Measurements from ENCODE around the gene NFIX.

NFIX gene

GRCh38 chr19:13128583-13128982, 133.3 kb downstream of the NFIX start:
- no peak for DNase-seq (ENCODE audit: low read depth)

GRCh38 chr19:13129384-13129783, 134.1 kb downstream of the NFIX start:
- DNase-seq (ENCODE audit: low read depth): no peak

- DNase-seq (ENCODE audit: low read depth): no peak
These were observed 135.7 kb downstream of the NFIX start for GRCh38 chr19:13130886-13131490.

GRCh38 chr19:13132471-13133180, 137.4 kb downstream of the NFIX start:
- DNase-seq (ENCODE audit: low read depth): peak; percentile 43

- no peak for DNase-seq (ENCODE audit: low read depth)
These were observed 138.1 kb downstream of the NFIX start for GRCh38 chr19:13133241-13133870.

- DNase-seq (ENCODE audit: low read depth): no peak
These were observed 139.4 kb downstream of the NFIX start for GRCh38 chr19:13134626-13135025.

- DNase-seq (ENCODE audit: low read depth): no peak
These were observed 140.1 kb downstream of the NFIX start for GRCh38 chr19:13135068-13136062.

- DNase-seq (ENCODE audit: low read depth): no peak
These were observed 142.1 kb downstream of the NFIX start for GRCh38 chr19:13137290-13137794.

- DNase-seq (ENCODE audit: low read depth): no peak
These were observed 143.1 kb downstream of the NFIX start for GRCh38 chr19:13138171-13138915.

- no peak for DNase-seq (ENCODE audit: low read depth)
These were observed 143.6 kb downstream of the NFIX start for GRCh38 chr19:13138916-13139198.

- no peak for DNase-seq (ENCODE audit: low read depth)
These were observed 144.5 kb downstream of the NFIX start for GRCh38 chr19:13139633-13140311.

- peak; percentile 46 for DNase-seq (ENCODE audit: low read depth)
These were observed 151.7 kb downstream of the NFIX start for GRCh38 chr19:13146763-13147563.

Data from fibroblast of gingiva (primary cell).